ENCODE measurements around the gene RUNX2. TPM values are rescaled to one million over a fixed set of nuclear protein-coding genes. Genes with fewer than 3 reads are reported as not detected.

The RUNX2 gene
- total and polyA plus RNA-seq, 10 of the 15 experiments (the other 5 are each of a cell fraction or from before 2014, with no cell fraction given) = 0.01 to 0.77 (median 0.15) TPM; not detected in 3

DNA sequence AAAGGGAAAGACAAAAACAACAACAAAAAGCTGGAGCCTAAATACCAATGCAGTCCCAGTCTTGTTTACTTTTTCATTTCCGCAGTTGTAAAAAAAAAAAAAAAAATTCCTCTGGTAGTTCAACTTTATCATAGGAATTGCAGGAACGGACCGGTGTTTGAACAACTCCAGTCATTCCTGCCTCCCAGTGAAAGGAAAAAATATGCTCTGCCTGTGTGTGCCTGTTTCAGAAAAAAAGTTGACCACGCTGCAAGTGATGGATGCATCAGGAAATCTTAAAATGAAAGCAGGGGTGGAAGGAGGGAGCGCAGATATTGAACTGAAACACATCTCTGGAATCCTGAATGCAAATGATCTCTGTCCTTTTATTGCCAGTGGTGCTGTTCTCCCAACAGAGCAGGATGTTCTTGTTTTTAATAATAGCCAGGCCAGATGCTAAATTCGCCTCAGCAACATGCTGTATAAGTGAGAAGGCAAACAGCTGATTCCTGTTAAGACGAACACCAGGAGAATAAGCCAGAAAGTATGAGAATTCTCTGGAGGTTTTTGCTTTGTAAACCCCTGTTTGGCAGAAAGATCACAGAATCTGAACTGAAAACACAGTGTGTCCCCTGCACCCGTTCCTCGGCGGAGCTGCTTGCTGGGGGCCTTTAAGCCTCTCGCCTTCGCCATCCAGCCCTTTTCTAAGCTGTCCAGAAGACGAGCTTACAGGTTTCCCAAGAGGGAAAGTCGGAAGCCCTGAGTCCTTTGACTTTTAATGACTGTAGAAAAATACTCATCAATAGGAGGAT lies 228.0 kb downstream of the RUNX2 start:
- SMC1A ChIA-PET (ENCODE audit: uncharacterized antibody, unreplicated experiment) = no interaction called here
- no peaks in the 10 kb centered on the region for H3K79me2 ChIP-seq (ENCODE audit: control insufficient read depth, insufficient read depth, low read length)
- TF ChIP-seq, protein P1, sequence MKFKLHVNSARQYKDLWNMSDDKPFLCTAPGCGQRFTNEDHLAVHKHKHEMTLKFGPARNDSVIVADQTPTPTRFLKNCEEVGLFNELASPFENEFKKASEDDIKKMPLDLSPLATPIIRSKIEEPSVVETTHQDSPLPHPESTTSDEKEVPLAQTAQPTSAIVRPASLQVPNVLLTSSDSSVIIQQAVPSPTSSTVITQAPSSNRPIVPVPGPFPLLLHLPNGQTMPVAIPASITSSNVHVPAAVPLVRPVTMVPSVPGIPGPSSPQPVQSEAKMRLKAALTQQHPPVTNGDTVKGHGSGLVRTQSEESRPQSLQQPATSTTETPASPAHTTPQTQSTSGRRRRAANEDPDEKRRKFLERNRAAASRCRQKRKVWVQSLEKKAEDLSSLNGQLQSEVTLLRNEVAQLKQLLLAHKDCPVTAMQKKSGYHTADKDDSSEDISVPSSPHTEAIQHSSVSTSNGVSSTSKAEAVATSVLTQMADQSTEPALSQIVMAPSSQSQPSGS (IDR thresholded peaks at IDR 0.05; ENCODE audit: low read length) = no peak
- no peak for TF ChIP-seq ATF7 (IDR thresholded peaks at IDR 0.05; ENCODE audit: low read depth)
- H3K4me2 ChIP-seq (ENCODE audit: control insufficient read depth, insufficient read depth) = no peak overlapping the region
- DNase-seq (ENCODE audit: low read depth, low spot score) (no peak), ATAC-seq (no peak), FAIRE-seq (no peak)
- no peak overlapping the region for H3K9ac ChIP-seq (ENCODE audit: control insufficient read depth, insufficient read depth, low read length)
- no peak overlapping the region for H3K27ac ChIP-seq (ENCODE audit: control insufficient read depth, insufficient read depth)
- RAD21 ChIA-PET (ENCODE audit: unreplicated experiment) = no interaction called here
- H3K9me3 ChIP-seq (replicated peaks; ENCODE audit: control insufficient read depth, insufficient read depth, low read length) = peaks cover 1% of the 10 kb centered on the region; the same call in 1 of the 3 replicates
- H4K20me1 ChIP-seq (ENCODE audit: control insufficient read depth, insufficient read depth) = no peaks in the 10 kb centered on the region
- POLR2A ChIA-PET = interaction anchor here (1.0 kb wide), 1 partner anchor 9 kb away, joined by 4 read pairs; no protein-coding TSS in a partner anchor
- no peak overlapping the region for H3K4me3 ChIP-seq
- BruUV-seq (replicated peaks) = no TSS peak
- 54% methylated on average over 14 of the region's 14 CpGs for WGBS (ENCODE audit: insufficient coverage, insufficient replicate concordance, low lambda C conversion rate, missing lambda C conversion rate)
- no peak overlapping the region for H2AFZ ChIP-seq (ENCODE audit: control insufficient read depth, low read depth, low read length)
- H3K27me3 ChIP-seq (replicated peaks in 1 of 2; ENCODE audit: control insufficient read depth in 2 of 2, insufficient read depth in 2 of 2, low read length in 1 of 2) = no peaks in the 10 kb centered on the region; a peak in 2 of 4 replicates
- CTCF ChIA-PET = no interaction called here
- H3K36me3 ChIP-seq (ENCODE audit: control insufficient read depth in 2 of 2, insufficient read depth in 2 of 2, low read length in 1 of 2) = no peaks in the 10 kb centered on the region
- no peaks in the 10 kb centered on the region for H3K4me1 ChIP-seq (ENCODE audit: control insufficient read depth, insufficient read depth, low read length)
- in situ Hi-C loops (cut with MboI) = no loop called here
- intact Hi-C loops (cut with micrococcal nuclease; ENCODE audit: unreplicated experiment) = no loop called here

DNA sequence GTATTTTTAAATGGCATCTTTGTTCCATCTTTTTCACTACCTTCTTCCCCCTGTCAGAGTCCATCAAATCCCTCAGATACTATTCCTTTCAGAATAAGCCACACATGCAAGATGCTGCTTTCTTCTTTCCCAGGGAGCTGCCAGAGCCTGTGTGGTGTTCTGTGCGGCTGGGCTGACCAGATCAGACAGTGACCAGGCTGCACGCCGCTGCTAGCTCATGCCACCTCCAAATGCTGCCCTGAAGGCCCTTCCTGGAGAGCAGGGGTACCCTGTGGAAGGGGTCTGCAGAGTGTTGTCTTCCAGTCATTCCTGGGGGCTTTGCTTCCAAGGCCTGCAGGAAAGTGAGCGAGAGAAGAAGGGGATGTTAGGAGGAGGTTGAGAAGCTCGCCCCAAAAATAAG lies 228.7 kb downstream of the RUNX2 start:
- ChIA-PET POLR2A (no interaction called here), SMC1A (ENCODE audit: uncharacterized antibody, unreplicated experiment) (no interaction called here), RAD21 (ENCODE audit: unreplicated experiment) (no interaction called here), CTCF (no interaction called here)
- Histone ChIP-seq H3K79me2 (ENCODE audit: control insufficient read depth, insufficient read depth, low read length) (no peaks in the 10 kb centered on the region), H3K4me1 (ENCODE audit: control insufficient read depth, insufficient read depth, low read length) (no peaks in the 10 kb centered on the region), H4K20me1 (ENCODE audit: control insufficient read depth, insufficient read depth) (no peaks in the 10 kb centered on the region), H2AFZ (ENCODE audit: control insufficient read depth, low read depth, low read length) (no peak overlapping the region), H3K4me3 (no peak overlapping the region), H3K36me3 (ENCODE audit: control insufficient read depth in 2 of 2, insufficient read depth in 2 of 2, low read length in 1 of 2) (no peaks in the 10 kb centered on the region), H3K27ac (ENCODE audit: control insufficient read depth, insufficient read depth) (no peak overlapping the region), H3K9ac (ENCODE audit: control insufficient read depth, insufficient read depth, low read length) (no peak overlapping the region), H3K27me3 (replicated peaks in 1 of 2; ENCODE audit: control insufficient read depth in 2 of 2, insufficient read depth in 2 of 2, low read length in 1 of 2) (no peaks in the 10 kb centered on the region; a peak in 2 of 4 replicates), H3K4me2 (ENCODE audit: control insufficient read depth, insufficient read depth) (no peak overlapping the region), H3K9me3 (replicated peaks; ENCODE audit: control insufficient read depth, insufficient read depth, low read length) (peaks cover 1% of the 10 kb centered on the region; the same call in 1 of the 3 replicates)
- DNase-seq (ENCODE audit: low read depth, low spot score) (no peak), FAIRE-seq (no peak), ATAC-seq (no peak)
- no TSS peak for BruUV-seq (replicated peaks)
- 56% methylated on average over 5 of the region's 5 CpGs for WGBS (ENCODE audit: insufficient coverage, insufficient replicate concordance, low lambda C conversion rate, missing lambda C conversion rate)
- intact Hi-C loops (cut with micrococcal nuclease; ENCODE audit: unreplicated experiment) = no loop called here
- in situ Hi-C loops (cut with MboI) = no loop called here
- TF ChIP-seq, protein P2, sequence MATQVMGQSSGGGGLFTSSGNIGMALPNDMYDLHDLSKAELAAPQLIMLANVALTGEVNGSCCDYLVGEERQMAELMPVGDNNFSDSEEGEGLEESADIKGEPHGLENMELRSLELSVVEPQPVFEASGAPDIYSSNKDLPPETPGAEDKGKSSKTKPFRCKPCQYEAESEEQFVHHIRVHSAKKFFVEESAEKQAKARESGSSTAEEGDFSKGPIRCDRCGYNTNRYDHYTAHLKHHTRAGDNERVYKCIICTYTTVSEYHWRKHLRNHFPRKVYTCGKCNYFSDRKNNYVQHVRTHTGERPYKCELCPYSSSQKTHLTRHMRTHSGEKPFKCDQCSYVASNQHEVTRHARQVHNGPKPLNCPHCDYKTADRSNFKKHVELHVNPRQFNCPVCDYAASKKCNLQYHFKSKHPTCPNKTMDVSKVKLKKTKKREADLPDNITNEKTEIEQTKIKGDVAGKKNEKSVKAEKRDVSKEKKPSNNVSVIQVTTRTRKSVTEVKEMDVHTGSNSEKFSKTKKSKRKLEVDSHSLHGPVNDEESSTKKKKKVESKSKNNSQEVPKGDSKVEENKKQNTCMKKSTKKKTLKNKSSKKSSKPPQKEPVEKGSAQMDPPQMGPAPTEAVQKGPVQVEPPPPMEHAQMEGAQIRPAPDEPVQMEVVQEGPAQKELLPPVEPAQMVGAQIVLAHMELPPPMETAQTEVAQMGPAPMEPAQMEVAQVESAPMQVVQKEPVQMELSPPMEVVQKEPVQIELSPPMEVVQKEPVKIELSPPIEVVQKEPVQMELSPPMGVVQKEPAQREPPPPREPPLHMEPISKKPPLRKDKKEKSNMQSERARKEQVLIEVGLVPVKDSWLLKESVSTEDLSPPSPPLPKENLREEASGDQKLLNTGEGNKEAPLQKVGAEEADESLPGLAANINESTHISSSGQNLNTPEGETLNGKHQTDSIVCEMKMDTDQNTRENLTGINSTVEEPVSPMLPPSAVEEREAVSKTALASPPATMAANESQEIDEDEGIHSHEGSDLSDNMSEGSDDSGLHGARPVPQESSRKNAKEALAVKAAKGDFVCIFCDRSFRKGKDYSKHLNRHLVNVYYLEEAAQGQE (IDR thresholded peaks at IDR 0.05; ENCODE audit: low read depth, low read length) = no peak
- TF ChIP-seq RUNX3 (IDR thresholded peaks at IDR 0.05; ENCODE audit: low read length) (no peak), CBFB (IDR thresholded peaks at IDR 0.05; ENCODE audit: low read depth) (no peak), SPI1 (IDR thresholded peaks at IDR 0.05; ENCODE audit: borderline replicate concordance, insufficient read depth, low read depth, low read length) (no peak)
- TF ChIP-seq, protein P3, sequence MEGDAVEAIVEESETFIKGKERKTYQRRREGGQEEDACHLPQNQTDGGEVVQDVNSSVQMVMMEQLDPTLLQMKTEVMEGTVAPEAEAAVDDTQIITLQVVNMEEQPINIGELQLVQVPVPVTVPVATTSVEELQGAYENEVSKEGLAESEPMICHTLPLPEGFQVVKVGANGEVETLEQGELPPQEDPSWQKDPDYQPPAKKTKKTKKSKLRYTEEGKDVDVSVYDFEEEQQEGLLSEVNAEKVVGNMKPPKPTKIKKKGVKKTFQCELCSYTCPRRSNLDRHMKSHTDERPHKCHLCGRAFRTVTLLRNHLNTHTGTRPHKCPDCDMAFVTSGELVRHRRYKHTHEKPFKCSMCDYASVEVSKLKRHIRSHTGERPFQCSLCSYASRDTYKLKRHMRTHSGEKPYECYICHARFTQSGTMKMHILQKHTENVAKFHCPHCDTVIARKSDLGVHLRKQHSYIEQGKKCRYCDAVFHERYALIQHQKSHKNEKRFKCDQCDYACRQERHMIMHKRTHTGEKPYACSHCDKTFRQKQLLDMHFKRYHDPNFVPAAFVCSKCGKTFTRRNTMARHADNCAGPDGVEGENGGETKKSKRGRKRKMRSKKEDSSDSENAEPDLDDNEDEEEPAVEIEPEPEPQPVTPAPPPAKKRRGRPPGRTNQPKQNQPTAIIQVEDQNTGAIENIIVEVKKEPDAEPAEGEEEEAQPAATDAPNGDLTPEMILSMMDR (IDR thresholded peaks at IDR 0.05 in 2 of 3, conservative IDR thresholded peaks at IDR 0.05 in 1 of 3; ENCODE audit: control insufficient read depth in 2 of 3, extremely low read depth in 1 of 3, insufficient read depth in 1 of 3, low read depth in 3 of 3, low read length in 3 of 3) = no peak
